MCF 10A (cell line): ENCODE data around the gene EXOC2. TPM values are rescaled to one million over a fixed set of nuclear protein-coding genes. Genes with fewer than 3 reads are reported as not detected.

Source experiments
- BruUV-seq: library from RNA; stranded (reverse); fragments of 400-500 nt; replicated peaks from 2 replicates; lab custom pipeline; 2021; lab: Mats Ljungman, UMichigan
- CTCF ChIA-PET: fragments of 300-600 bp; sonication (Branson Sonifier 250); formaldehyde crosslinking; extraction: SDS; loops from one replicate; lab custom pipeline; 2021; ENCODE audit warnings: antibody characterized with exemption, inconsistent platforms; lab: Yijun Ruan, JAX
- POLR2A ChIA-PET: fragments of 300-600, 350-650 bp; sonication (Branson Sonifier 250); formaldehyde crosslinking; extraction: SDS; loops from one replicate; lab custom pipeline; 2020; ENCODE audit warnings: antibody characterized with exemption, inconsistent platforms; lab: Yijun Ruan, JAX
- DNase-seq: peaks from one replicate; pipeline ENCODE4 v3.0.0-alpha.2; 2018; ENCODE audit not compliant: unreplicated experiment
- H3K27ac Mint-ChIP-seq: one replicate; pipeline ENCODE4 v1.8.0; 2022; ENCODE audit warnings: mild to moderate bottlenecking, low read depth, mixed read lengths; ENCODE audit not compliant: unreplicated experiment
- H3K27me3 Mint-ChIP-seq: one replicate; pipeline ENCODE4 v1.8.0; 2022; ENCODE audit warnings: mixed read lengths; ENCODE audit not compliant: insufficient read depth, unreplicated experiment
- H3K36me3 Mint-ChIP-seq: one replicate; pipeline ENCODE4 v1.8.0; 2022; ENCODE audit warnings: mild to moderate bottlenecking, moderate library complexity, mixed read lengths; ENCODE audit not compliant: insufficient read depth, unreplicated experiment
- H3K4me1 Mint-ChIP-seq: one replicate; pipeline ENCODE4 v1.8.0; 2022; ENCODE audit warnings: mixed read lengths; ENCODE audit not compliant: insufficient read depth, unreplicated experiment
- H3K4me3 Mint-ChIP-seq: one replicate; pipeline ENCODE4 v1.8.0; 2022; ENCODE audit warnings: mild to moderate bottlenecking, moderate library complexity, mixed read lengths; ENCODE audit not compliant: unreplicated experiment
- H3K9me3 Mint-ChIP-seq: one replicate; pipeline ENCODE4 v1.8.0; 2022; ENCODE audit warnings: mixed read lengths; ENCODE audit not compliant: unreplicated experiment
- intact Hi-C: fragments of 100-400 bp; cut with micrococcal nuclease; formaldehyde crosslinking; loops from 2 replicates; pipeline ENCODE4 v1.14.1; 2022
- total RNA-seq: library from RNA; stranded (reverse); gene quantifications from 2 replicates; pipeline ENCODE4 v1.2.3, GENCODE V29; 2022
- TF ChIP-seq, protein P1 (sequence below): fragments of 200-600 bp; IDR thresholded peaks from one replicate; pipeline ENCODE4 v1.8.0; 2022; ENCODE audit warnings: antibody characterized with exemption, mild to moderate bottlenecking; ENCODE audit not compliant: unreplicated experiment

The EXOC2 gene
- total RNA-seq, 1 experiment from 2014 or later: 14.6 TPM

DNA sequence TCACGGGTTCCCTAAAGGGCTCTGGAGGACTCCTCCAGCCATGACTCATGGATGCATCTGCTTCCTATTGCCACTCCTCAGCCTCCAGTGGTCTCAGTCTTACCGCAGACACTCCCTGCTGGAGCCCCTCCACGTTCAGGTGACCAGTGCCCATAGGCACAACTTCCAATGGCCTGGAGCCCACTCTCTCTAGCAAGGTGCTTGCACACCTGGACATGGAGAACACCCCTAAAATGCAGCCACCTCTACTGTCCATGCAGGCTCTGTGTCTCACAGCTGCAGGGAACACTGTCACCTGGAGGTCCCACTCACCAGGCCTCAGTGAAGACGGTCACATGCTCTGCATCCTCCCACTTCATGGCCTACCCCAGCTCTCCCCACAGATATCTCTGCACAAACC, 72.0 kb downstream of the EXOC2 start:
- Mint-ChIP-seq H3K36me3 (peaks cover 9% of the 10 kb centered on the region), H3K4me3 (no peak overlapping the region), H3K9me3 (no peaks in the 10 kb centered on the region), H3K4me1 (no peaks in the 10 kb centered on the region), H3K27me3 (no peaks in the 10 kb centered on the region), H3K27ac (no peak overlapping the region)
- TF ChIP-seq, protein P1, sequence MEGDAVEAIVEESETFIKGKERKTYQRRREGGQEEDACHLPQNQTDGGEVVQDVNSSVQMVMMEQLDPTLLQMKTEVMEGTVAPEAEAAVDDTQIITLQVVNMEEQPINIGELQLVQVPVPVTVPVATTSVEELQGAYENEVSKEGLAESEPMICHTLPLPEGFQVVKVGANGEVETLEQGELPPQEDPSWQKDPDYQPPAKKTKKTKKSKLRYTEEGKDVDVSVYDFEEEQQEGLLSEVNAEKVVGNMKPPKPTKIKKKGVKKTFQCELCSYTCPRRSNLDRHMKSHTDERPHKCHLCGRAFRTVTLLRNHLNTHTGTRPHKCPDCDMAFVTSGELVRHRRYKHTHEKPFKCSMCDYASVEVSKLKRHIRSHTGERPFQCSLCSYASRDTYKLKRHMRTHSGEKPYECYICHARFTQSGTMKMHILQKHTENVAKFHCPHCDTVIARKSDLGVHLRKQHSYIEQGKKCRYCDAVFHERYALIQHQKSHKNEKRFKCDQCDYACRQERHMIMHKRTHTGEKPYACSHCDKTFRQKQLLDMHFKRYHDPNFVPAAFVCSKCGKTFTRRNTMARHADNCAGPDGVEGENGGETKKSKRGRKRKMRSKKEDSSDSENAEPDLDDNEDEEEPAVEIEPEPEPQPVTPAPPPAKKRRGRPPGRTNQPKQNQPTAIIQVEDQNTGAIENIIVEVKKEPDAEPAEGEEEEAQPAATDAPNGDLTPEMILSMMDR: no peak
- CTCF ChIA-PET: no interaction called here
- POLR2A ChIA-PET: no interaction called here
- no TSS peak for BruUV-seq
- DNase-seq: no peak
- intact Hi-C loops: loop anchor here (2.0 kb wide), 1 partner anchor 52 kb away; no protein-coding TSS in a partner anchor

DNA sequence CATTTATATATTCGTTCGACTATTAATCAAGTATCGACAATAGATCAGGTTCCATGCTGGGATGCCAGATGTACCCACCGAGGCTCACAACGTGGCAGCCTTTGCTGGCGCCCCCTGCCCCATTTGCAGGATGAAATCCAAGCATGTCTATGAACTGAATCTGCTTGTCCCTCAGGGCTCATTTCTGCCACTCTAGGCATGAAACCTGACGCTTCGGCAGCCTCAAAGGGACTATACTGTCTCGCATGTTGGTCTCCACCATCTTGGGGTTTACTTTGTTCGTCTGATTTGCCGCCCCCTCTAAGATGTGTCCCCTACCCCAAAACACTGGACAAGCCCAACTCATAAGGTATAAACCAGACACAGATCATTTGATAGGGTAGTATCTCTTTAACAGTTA, 72.8 kb downstream of the EXOC2 start:
- no TSS peak for BruUV-seq
- ChIA-PET CTCF (no interaction called here), POLR2A (no interaction called here)
- intact Hi-C loops: loop anchor here (2.0 kb wide), 1 partner anchor 51 kb away; no protein-coding TSS in a partner anchor
- no peaks in the 10 kb centered on the region for H3K9me3 Mint-ChIP-seq
- TF ChIP-seq, protein P1: no peak
- no peak for DNase-seq
- H3K27me3 Mint-ChIP-seq: no peaks in the 10 kb centered on the region
- H3K4me3 Mint-ChIP-seq: no peak overlapping the region
- no peak overlapping the region for H3K27ac Mint-ChIP-seq
- H3K4me1 Mint-ChIP-seq: no peaks in the 10 kb centered on the region
- peaks cover 14% of the 10 kb centered on the region for H3K36me3 Mint-ChIP-seq

DNA sequence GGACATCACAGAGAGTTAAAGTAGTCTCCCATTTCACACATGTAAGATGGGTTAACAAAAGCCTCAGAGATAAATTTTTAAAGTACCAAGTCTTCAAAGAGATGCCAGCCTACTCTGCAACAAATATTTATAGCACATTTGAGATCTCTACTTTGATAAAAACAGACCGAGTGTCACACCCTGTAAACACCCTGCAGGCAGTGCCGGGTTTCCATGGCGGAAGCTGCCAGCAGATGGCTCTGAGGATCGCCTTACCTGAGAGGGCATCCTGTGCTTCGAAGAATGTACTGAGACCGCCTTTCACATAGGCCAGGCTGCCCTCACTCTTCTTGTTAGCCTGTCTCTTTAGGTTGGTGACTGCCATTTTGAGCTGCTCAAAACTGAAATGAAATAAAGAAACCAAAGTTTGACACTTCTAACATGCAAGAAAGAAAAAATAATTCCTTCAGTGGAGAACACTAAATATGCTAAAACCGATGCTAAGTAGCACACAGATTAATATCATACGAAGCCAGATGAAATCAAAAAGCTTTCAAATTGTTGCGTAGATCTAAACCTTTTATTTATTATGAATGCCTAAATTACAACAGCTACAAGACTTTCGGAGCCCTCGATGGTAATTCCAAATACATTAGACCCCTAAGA, 75.4 kb downstream of the EXOC2 start:
- TF ChIP-seq, protein P1: no peak
- Mint-ChIP-seq H3K36me3 (peaks cover 33% of the 10 kb centered on the region), H3K27ac (no peak overlapping the region), H3K9me3 (no peaks in the 10 kb centered on the region), H3K4me1 (no peaks in the 10 kb centered on the region), H3K4me3 (no peak overlapping the region), H3K27me3 (no peaks in the 10 kb centered on the region)
- BruUV-seq: no TSS peak
- no peak for DNase-seq
- ChIA-PET CTCF (interaction anchor here (0.6 to 1.8 kb wide), 7 partner anchors 10 to 807 kb away, joined by 3 to 5 read pairs (median 4); no protein-coding TSS in a partner anchor), POLR2A (interaction anchor here (1.3 to 1.4 kb wide), 2 partner anchors 62 to 74 kb away, joined by 4 to 5 read pairs; no protein-coding TSS in a partner anchor)
- intact Hi-C loops: loop anchor here (2.0 kb wide), 1 partner anchor 75 kb away; the partner anchor contains the start of gene EXOC2

DNA sequence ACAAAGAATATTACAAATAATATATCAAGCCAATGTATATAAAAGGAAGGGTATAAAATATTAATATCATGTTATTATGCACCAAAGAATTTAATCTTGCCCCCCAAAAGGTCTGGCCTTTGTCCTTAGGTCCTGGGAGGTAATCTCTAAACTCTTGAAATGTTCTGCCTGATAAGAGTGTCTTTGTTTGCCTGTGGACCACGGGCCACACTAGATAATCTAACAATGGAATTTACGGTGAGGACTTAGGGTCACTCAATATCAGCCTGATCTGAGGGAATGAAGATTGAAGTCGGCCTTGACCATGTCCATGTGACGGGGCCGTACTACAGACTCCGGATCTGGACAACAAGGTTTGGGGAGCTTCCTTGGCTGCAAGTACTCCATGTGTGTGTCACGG, 79.0 kb downstream of the EXOC2 start:
- no peak overlapping the region for H3K27ac Mint-ChIP-seq
- intact Hi-C loops: no loop called here
- TF ChIP-seq, protein P1: no peak
- peaks cover 47% of the 10 kb centered on the region for H3K36me3 Mint-ChIP-seq
- H3K27me3 Mint-ChIP-seq: no peaks in the 10 kb centered on the region
- no peaks in the 10 kb centered on the region for H3K4me1 Mint-ChIP-seq
- no peaks in the 10 kb centered on the region for H3K9me3 Mint-ChIP-seq
- CTCF ChIA-PET: interaction anchor here (0.9 to 1.5 kb wide), 3 partner anchors 11 to 108 kb away, joined by 3 to 6 read pairs (median 4); no protein-coding TSS in a partner anchor
- DNase-seq: no peak
- no TSS peak for BruUV-seq
- no peak overlapping the region for H3K4me3 Mint-ChIP-seq
- POLR2A ChIA-PET: no interaction called here
